Measurements from ENCODE around the gene PRDM16. TPM values are rescaled to one million over a fixed set of nuclear protein-coding genes. Genes with fewer than 3 reads are reported as not detected.

The PRDM16 gene
- total and polyA plus RNA-seq, 2 of the 4 experiments (the other 2 are of a cell fraction), result 0.02 TPM; not detected in 1

- POLR2A ChIA-PET (ENCODE audit: unreplicated experiment), result no interaction called here
- intact Hi-C loops (cut with micrococcal nuclease) (no loop called here), dilution Hi-C loops (cut with HindIII; ENCODE audit: low sequenced_read_pairs, unreplicated experiment) (no loop called here), in situ Hi-C loops (cut with MboI; ENCODE audit: low sequenced_read_pairs) (no loop called here)
- no peak overlapping the region for H2BK20ac ChIP-seq (ENCODE audit: low read depth, low read length)
- H3K14ac ChIP-seq (replicated peaks; ENCODE audit: low read depth, low read length), result no peak overlapping the region
- TF ChIP-seq RCOR1 (IDR thresholded peaks at IDR 0.05; ENCODE audit: insufficient replicate concordance, low read length) (no peak), MAZ (IDR thresholded peaks at IDR 0.05; ENCODE audit: borderline replicate concordance, low read depth, low read length) (no peak), CEBPB (IDR thresholded peaks at IDR 0.05; ENCODE audit: low read depth, low read length) (no peak), NFE2L2 (IDR thresholded peaks at IDR 0.05; ENCODE audit: low read depth, low read length) (no peak), POLR2A (IDR thresholded peaks at IDR 0.05; ENCODE audit: low read depth, low read length) (no peak), ELK1 (IDR thresholded peaks at IDR 0.05; ENCODE audit: borderline replicate concordance, low read depth, low read length) (no peak), RFX5 (IDR thresholded peaks at IDR 0.05; ENCODE audit: low read depth, low read length) (no peak), BHLHE40 (IDR thresholded peaks at IDR 0.05; ENCODE audit: low read depth, low read length) (no peak), USF2 (IDR thresholded peaks at IDR 0.05; ENCODE audit: low read depth, low read length) (no peak), MAFK (IDR thresholded peaks at IDR 0.05; ENCODE audit: low read depth, low read length) (no peak), RAD21 (IDR thresholded peaks at IDR 0.05; ENCODE audit: low read length) (no peak), MXI1 (IDR thresholded peaks at IDR 0.05; ENCODE audit: borderline replicate concordance, low read depth, low read length) (no peak), CHD1 (IDR thresholded peaks at IDR 0.05; ENCODE audit: low read depth, low read length) (no peak)
- H2AK9ac ChIP-seq (replicated peaks; ENCODE audit: low read depth, low read length, poor library complexity), result no peak overlapping the region
- H3K56ac ChIP-seq (ENCODE audit: extremely low read depth, insufficient read depth, low read length), result no peak overlapping the region
- H2AK5ac ChIP-seq (ENCODE audit: low read depth, low read length), result no peak overlapping the region
- no peak overlapping the region for H4K91ac ChIP-seq (ENCODE audit: insufficient read depth, low read depth, low read length)
- ATAC-seq (ENCODE audit: low read depth), result no peak
- no peak overlapping the region for H3K27ac ChIP-seq (ENCODE audit: insufficient read depth, low read length)
- H3K4me3 ChIP-seq (ENCODE audit: insufficient read depth, low read depth, low read length), result no peak overlapping the region
- no peak overlapping the region for H2BK120ac ChIP-seq (ENCODE audit: low read depth, low read length)
- peaks cover 62% of the 10 kb centered on the region for H3K9me3 ChIP-seq (ENCODE audit: control insufficient read depth, insufficient read depth, low read length)
- no peak overlapping the region for H2BK15ac ChIP-seq (ENCODE audit: low read depth, low read length)
- H3K4me2 ChIP-seq (ENCODE audit: low read depth, low read length), result no peak overlapping the region
- H3K23ac ChIP-seq (ENCODE audit: low read depth, low read length), result no peak overlapping the region
- no peaks in the 10 kb centered on the region for H3K27me3 ChIP-seq (ENCODE audit: control insufficient read depth, insufficient read depth, low read length)
- H3K4ac ChIP-seq (ENCODE audit: low read depth, low read length), result no peak overlapping the region
- 78% methylated on average over 8 of the region's 20 CpGs; no CpG with 5 or more reads in 1 of the 2 experiments for WGBS, 2 experiments (ENCODE audit: extremely low coverage in 2 of 2, insufficient read length in 1 of 2)
- no peaks in the 10 kb centered on the region for H3K9me1 ChIP-seq (ENCODE audit: insufficient read depth, low read length)
- DNase-seq, result no peak
- no peak overlapping the region for H3K9ac ChIP-seq (ENCODE audit: low read depth, low read length)
- H3K4me1 ChIP-seq (ENCODE audit: control insufficient read depth, insufficient read depth, low read length), result no peaks in the 10 kb centered on the region
- H4K20me1 ChIP-seq (ENCODE audit: insufficient read depth, low read length), result no peaks in the 10 kb centered on the region
- H3K18ac ChIP-seq (ENCODE audit: low read depth, low read length), result no peak overlapping the region
- no peaks in the 10 kb centered on the region for H3K79me1 ChIP-seq (ENCODE audit: low read depth in 1 of 2, low read length in 2 of 2)
- no TSS peak for BruUV-seq (replicated peaks)
- H2BK5ac ChIP-seq (ENCODE audit: low read depth, low read length, poor library complexity, severe bottlenecking), result no peak overlapping the region
- H4K8ac ChIP-seq (ENCODE audit: low read depth in 2 of 2, low read length in 2 of 2), result no peak overlapping the region
- no peak overlapping the region for H4K5ac ChIP-seq (ENCODE audit: low read depth, low read length)
- no peaks in the 10 kb centered on the region for H3K36me3 ChIP-seq (ENCODE audit: control insufficient read depth, insufficient read depth, low read length)
- CTCF ChIA-PET, result no interaction called here
- no peak overlapping the region for H2AFZ ChIP-seq (replicated peaks; ENCODE audit: low read length, poor library complexity)
Measured at GRCh38 chr1:3027611-3028371, 41.2 kb upstream of the PRDM16 start.
